Astrocyte (in vitro differentiated cells and primary cell): ENCODE measurements around the gene ATP11C.

ENCODE experiments used
- CTCF ChIP-seq: IDR thresholded peaks from 2 replicates; pipeline ENCODE4 v1.5.1; 2011; ENCODE audit warnings: low read depth, mild to moderate bottlenecking, inconsistent platforms, low read length, moderate library complexity; ENCODE audit not compliant: insufficient read depth
- EZH2 ChIP-seq: IDR thresholded peaks from 2 replicates; pipeline ENCODE4 v1.6.1; 2012; ENCODE audit warnings: mild to moderate bottlenecking, low read length, inconsistent platforms; ENCODE audit not compliant: insufficient read depth

GRCh38 chrX:139720136-139720535 is 212.7 kb downstream of the ATP11C start:
- TF ChIP-seq CTCF, result no peak
- TF ChIP-seq EZH2, result no peak
